HUES6 (cell line): ENCODE measurements around the gene ZNF408.
A peak's percentile ranks its signal among the peaks of the same experiment; 100 is the strongest.
"Not testable (repeated sequence)": the region's sequence is repeated elsewhere in the genome, so short reads cannot be mapped to it uniquely, and the experiment has no call there.

Source experiments
- H3K27ac ChIP-seq: 2 replicates; pipeline ENCODE4 v1.7.0; 2013; ENCODE audit warnings: low read depth, mild to moderate bottlenecking, low read length, inconsistent platforms
- H3K27me3 ChIP-seq: 2 replicates; pipeline ENCODE4 v1.6.1; 2013; ENCODE audit warnings: low read length; ENCODE audit not compliant: control insufficient read depth, insufficient read depth
- H3K36me3 ChIP-seq: 2 replicates; pipeline ENCODE4 v1.6.1; 2013; ENCODE audit warnings: low read length; ENCODE audit not compliant: control insufficient read depth, insufficient read depth
- H3K4me1 ChIP-seq: 2 replicates; pipeline ENCODE4 v1.6.1; 2013; ENCODE audit warnings: low read length; ENCODE audit not compliant: control insufficient read depth, insufficient read depth
- H3K4me3 ChIP-seq: 2 replicates; pipeline ENCODE4 v1.5.1; 2013; ENCODE audit warnings: low read depth, low read length
- H3K9ac ChIP-seq: one replicate; pipeline ENCODE4 v1.6.1; 2013; ENCODE audit warnings: mild to moderate bottlenecking, low read length
- H3K9me3 ChIP-seq: 2 replicates; pipeline ENCODE4 v1.6.1; 2013; ENCODE audit warnings: low read depth, low read length; ENCODE audit not compliant: control insufficient read depth, insufficient read depth

The ZNF408 gene

GRCh38 chr11:46701078-46701654, 335 bp downstream of the ZNF408 start:
- Histone ChIP-seq H3K4me1 (no peaks in the 10 kb centered on the region), H3K9ac (peak overlapping the region; percentile 98), H3K27me3 (no peaks in the 10 kb centered on the region), H3K4me3 (peak overlapping the region; percentile 78), H3K27ac (peak overlapping the region; percentile 99), H3K36me3 (peaks cover 38% of the 10 kb centered on the region), H3K9me3 (no peaks in the 10 kb centered on the region)

- no peaks in the 10 kb centered on the region for H3K27me3 ChIP-seq
- H3K9ac ChIP-seq = no peak overlapping the region
- H3K36me3 ChIP-seq = peaks cover 56% of the 10 kb centered on the region
- H3K27ac ChIP-seq = no peak overlapping the region
- H3K4me3 ChIP-seq = no peak overlapping the region
- no peaks in the 10 kb centered on the region for H3K4me1 ChIP-seq
- H3K9me3 ChIP-seq = no peaks in the 10 kb centered on the region
These were observed 4.3 kb downstream of the ZNF408 start for GRCh38 chr11:46705070-46705688.

- Histone ChIP-seq H3K27me3 (no peaks in the 10 kb centered on the region), H3K36me3 (peaks cover 56% of the 10 kb centered on the region), H3K4me1 (no peaks in the 10 kb centered on the region), H3K9me3 (no peaks in the 10 kb centered on the region), H3K9ac (no peak overlapping the region), H3K27ac (no peak overlapping the region), H3K4me3 (no peak overlapping the region)
These were observed 6.1 kb downstream of the ZNF408 start for GRCh38 chr11:46706886-46707285.

- H3K27ac ChIP-seq, H3K9ac ChIP-seq, H3K27me3 ChIP-seq, H3K4me1 ChIP-seq, H3K9me3 ChIP-seq, H3K4me3 ChIP-seq: not testable (repeated sequence)
- peaks cover 35% of the 10 kb centered on the region for H3K36me3 ChIP-seq
These were observed 8.5 kb downstream of the ZNF408 start for GRCh38 chr11:46709351-46709750.

- H3K9ac ChIP-seq = no peak overlapping the region
- H3K4me1 ChIP-seq = no peaks in the 10 kb centered on the region
- no peaks in the 10 kb centered on the region for H3K27me3 ChIP-seq
- H3K27ac ChIP-seq = no peak overlapping the region
- no peak overlapping the region for H3K4me3 ChIP-seq
- H3K9me3 ChIP-seq = no peaks in the 10 kb centered on the region
- H3K36me3 ChIP-seq = peaks cover 20% of the 10 kb centered on the region
These were observed 10.0 kb downstream of the ZNF408 start for GRCh38 chr11:46710821-46711269.

- Histone ChIP-seq H3K9ac (no peak overlapping the region), H3K4me3 (no peak overlapping the region), H3K36me3 (peaks cover 16% of the 10 kb centered on the region), H3K4me1 (no peaks in the 10 kb centered on the region), H3K27me3 (no peaks in the 10 kb centered on the region), H3K9me3 (no peaks in the 10 kb centered on the region), H3K27ac (no peak overlapping the region)
These were observed 10.5 kb downstream of the ZNF408 start for GRCh38 chr11:46711303-46711702.

- Histone ChIP-seq H3K4me3 (no peak overlapping the region), H3K9me3 (no peaks in the 10 kb centered on the region), H3K9ac (no peak overlapping the region), H3K27me3 (no peaks in the 10 kb centered on the region), H3K36me3 (0 out of 2 replicates have a peak, but pooled peaks cover 3% of the 10 kb centered on the region), H3K4me1 (peaks cover 1% of the 10 kb centered on the region), H3K27ac (no peak overlapping the region)
These were observed 12.2 kb downstream of the ZNF408 start for GRCh38 chr11:46712874-46713576.

- H3K27ac ChIP-seq, H3K4me3 ChIP-seq, H3K4me1 ChIP-seq, H3K27me3 ChIP-seq, H3K36me3 ChIP-seq, H3K9me3 ChIP-seq, H3K9ac ChIP-seq: not testable (repeated sequence)
These were observed 17.0 kb downstream of the ZNF408 start for GRCh38 chr11:46717825-46718154.

- no peak overlapping the region for H3K4me3 ChIP-seq
- H3K9me3 ChIP-seq = no peaks in the 10 kb centered on the region
- peaks cover 8% of the 10 kb centered on the region for H3K4me1 ChIP-seq
- no peaks in the 10 kb centered on the region for H3K27me3 ChIP-seq
- no peak overlapping the region for H3K9ac ChIP-seq
- no peaks in the 10 kb centered on the region for H3K36me3 ChIP-seq
- no peak overlapping the region for H3K27ac ChIP-seq
These were observed 17.6 kb downstream of the ZNF408 start for GRCh38 chr11:46718155-46719019.

- Histone ChIP-seq H3K27me3 (no peaks in the 10 kb centered on the region), H3K4me3 (no peak within 1 kb of the TSS), H3K36me3 (no peaks in the 10 kb centered on the region), H3K9me3 (no peaks in the 10 kb centered on the region), H3K4me1 (peaks cover 10% of the 10 kb centered on the region), H3K9ac (no peak within 1 kb of the TSS), H3K27ac (no peak within 1 kb of the TSS)
These were observed 18.3 kb downstream of the ZNF408 start, which contains the start of gene F2 for GRCh38 chr11:46719048-46719542. TSS of gene F2 (plus strand) at chr11:46719213. CDS start at chr11:46719236, 23 bp downstream.
